ENCODE data around the gene BABAM2. TPM values are rescaled to one million over a fixed set of nuclear protein-coding genes. Genes with fewer than 3 reads are reported as not detected.
"Not testable (repeated sequence)": the region's sequence is repeated elsewhere in the genome, so short reads cannot be mapped to it uniquely, and the experiment has no call there.

Gene BABAM2
- total RNA-seq, 1 donor from 2014 or later: 37.1 TPM

DNA sequence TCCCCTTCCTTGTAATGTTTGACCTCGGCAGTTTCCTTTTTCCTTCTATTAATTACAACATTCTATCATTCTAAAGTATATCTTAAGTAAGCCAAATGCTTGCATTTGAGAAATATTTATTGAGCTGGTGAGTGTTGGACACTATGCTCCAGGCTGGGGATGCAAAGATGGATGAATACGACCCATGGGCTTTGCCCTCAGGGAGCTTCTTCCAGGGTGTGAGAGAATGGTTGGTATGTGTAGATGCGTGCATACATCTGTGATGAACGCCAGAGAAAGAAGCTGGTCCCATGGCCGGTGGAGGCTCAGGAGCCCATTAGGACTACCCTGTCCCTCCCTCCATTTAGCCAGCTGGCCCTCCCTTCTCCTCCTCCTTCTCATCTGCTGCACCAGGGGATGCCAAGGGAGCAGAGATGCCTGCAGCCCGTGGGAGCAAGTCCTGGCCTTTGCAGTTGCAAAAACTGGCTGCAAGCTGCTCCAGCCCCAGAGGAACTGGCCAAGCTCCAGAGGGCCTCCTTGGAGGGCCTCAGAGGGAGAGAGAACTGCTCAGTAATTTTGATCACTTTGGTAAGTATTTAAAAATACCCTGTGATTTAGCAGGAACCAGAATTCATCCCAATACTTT lies 436.5 kb downstream of the BABAM2 start:
- no peak overlapping the region for H3K4me3 Mint-ChIP-seq (ENCODE audit: low read depth)
- H3K4me1 Mint-ChIP-seq (ENCODE audit: low read depth): peaks cover 19% of the 10 kb centered on the region
- no peak overlapping the region for H3K27ac Mint-ChIP-seq
- peaks cover 3% of the 10 kb centered on the region for H3K27me3 Mint-ChIP-seq
- H3K36me3 Mint-ChIP-seq (ENCODE audit: insufficient read depth): peaks cover 9% of the 10 kb centered on the region
- no peak for DNase-seq (ENCODE audit: low spot score, unreplicated experiment)
- H3K9me3 Mint-ChIP-seq (ENCODE audit: low read depth): no peaks in the 10 kb centered on the region
- TF ChIP-seq, protein P1, sequence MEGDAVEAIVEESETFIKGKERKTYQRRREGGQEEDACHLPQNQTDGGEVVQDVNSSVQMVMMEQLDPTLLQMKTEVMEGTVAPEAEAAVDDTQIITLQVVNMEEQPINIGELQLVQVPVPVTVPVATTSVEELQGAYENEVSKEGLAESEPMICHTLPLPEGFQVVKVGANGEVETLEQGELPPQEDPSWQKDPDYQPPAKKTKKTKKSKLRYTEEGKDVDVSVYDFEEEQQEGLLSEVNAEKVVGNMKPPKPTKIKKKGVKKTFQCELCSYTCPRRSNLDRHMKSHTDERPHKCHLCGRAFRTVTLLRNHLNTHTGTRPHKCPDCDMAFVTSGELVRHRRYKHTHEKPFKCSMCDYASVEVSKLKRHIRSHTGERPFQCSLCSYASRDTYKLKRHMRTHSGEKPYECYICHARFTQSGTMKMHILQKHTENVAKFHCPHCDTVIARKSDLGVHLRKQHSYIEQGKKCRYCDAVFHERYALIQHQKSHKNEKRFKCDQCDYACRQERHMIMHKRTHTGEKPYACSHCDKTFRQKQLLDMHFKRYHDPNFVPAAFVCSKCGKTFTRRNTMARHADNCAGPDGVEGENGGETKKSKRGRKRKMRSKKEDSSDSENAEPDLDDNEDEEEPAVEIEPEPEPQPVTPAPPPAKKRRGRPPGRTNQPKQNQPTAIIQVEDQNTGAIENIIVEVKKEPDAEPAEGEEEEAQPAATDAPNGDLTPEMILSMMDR (IDR thresholded peaks at IDR 0.05; ENCODE audit: unreplicated experiment): no peak

DNA sequence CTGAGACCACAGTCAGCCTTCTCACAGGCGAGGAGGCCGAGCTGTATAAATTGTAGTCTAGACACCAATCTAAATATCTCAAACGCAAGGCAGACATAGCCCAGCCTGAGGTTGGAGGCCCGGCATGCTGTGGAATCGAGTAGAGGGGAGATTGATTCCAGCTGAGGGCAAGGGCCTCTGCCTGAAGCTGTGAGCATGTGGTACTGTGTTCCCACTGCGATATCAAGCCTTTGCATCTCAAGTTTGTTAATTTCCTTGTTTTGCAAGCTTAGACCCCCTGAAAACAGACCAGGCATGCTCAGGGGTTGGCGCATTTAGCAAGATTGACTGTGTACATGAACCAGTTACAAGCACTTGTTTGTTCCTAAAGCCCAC lies 437.0 kb downstream of the BABAM2 start:
- peaks cover 9% of the 10 kb centered on the region for H3K36me3 Mint-ChIP-seq (ENCODE audit: insufficient read depth)
- H3K4me1 Mint-ChIP-seq (ENCODE audit: low read depth): peaks cover 19% of the 10 kb centered on the region
- H3K27ac Mint-ChIP-seq: no peak overlapping the region
- DNase-seq (ENCODE audit: low spot score, unreplicated experiment): no peak
- no peaks in the 10 kb centered on the region for H3K9me3 Mint-ChIP-seq (ENCODE audit: low read depth)
- peaks cover 3% of the 10 kb centered on the region for H3K27me3 Mint-ChIP-seq
- TF ChIP-seq, protein P1 (IDR thresholded peaks at IDR 0.05; ENCODE audit: unreplicated experiment): no peak
- no peak overlapping the region for H3K4me3 Mint-ChIP-seq (ENCODE audit: low read depth)

DNA sequence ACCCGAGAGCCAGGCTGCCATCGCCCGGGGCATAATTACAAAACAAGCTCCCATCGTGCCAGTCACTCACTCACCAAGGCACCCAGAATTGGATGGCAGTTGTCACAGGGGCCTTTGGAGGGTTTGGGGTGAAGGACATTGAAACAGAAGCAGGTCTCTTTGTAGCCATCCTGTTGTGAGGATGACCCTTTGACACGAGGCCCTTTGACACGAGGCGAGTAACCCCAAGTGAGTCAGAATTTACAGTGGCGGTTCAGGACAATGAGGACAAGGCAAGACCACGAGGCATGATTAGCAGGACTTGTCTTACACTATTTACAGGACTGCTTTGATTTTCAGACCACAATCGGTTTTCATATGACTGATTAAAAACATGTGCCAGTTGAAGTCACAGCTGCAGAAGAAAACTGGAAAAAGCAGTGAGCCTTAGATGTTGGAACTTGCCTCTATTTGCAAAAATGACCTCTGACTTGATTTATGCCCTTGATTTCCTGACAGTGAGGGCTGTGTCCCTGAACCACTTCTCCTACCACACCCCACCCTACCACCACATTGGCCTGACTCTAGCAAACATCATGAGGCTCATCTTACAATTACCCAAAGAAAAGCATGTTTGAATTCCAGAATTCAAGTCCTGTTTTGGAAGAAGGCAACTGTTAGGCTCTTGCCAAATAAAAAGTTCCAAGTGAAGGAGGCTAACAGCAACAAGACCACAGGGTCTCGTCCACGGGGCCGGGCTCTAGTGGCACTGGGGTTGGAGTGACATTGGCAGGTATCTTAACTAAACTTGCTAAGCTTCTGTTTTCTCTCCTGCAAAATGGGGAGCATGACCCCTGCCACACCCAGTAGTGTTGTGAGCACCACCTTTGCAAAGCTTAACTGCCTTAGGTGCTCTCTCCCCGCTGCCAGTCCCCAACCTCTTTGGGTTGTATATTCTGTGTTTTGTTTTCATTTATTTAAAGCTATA lies 437.7 kb downstream of the BABAM2 start:
- peaks cover 9% of the 10 kb centered on the region for H3K36me3 Mint-ChIP-seq (ENCODE audit: insufficient read depth)
- H3K27ac Mint-ChIP-seq: no peak overlapping the region
- no peak for DNase-seq (ENCODE audit: low spot score, unreplicated experiment)

DNA sequence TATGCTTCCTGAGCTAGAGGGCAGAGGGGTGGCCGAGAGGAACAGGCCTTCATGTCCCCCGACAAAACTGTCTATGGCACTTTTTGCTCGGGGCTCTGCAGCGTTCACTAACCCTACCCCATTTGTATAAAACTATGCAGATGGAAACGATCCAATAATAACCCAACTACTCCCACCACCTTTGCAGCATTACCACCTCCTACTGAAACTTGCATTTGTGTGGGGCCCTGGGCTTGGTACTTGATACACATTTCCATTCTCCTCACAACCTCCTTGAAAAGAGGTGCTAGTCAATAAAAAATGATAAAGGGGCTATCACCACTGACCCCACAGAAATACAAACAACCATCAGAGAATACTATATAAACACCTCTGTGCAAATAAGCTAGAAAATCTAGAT lies 438.7 kb downstream of the BABAM2 start:
- H3K36me3 Mint-ChIP-seq (ENCODE audit: insufficient read depth): peaks cover 9% of the 10 kb centered on the region
- no peaks in the 10 kb centered on the region for H3K9me3 Mint-ChIP-seq (ENCODE audit: low read depth)
- H3K27ac Mint-ChIP-seq: peak overlapping the region; percentile 50
- TF ChIP-seq, protein P1 (IDR thresholded peaks at IDR 0.05; ENCODE audit: unreplicated experiment): no peak
- H3K27me3 Mint-ChIP-seq: no peaks in the 10 kb centered on the region
- peaks cover 23% of the 10 kb centered on the region for H3K4me1 Mint-ChIP-seq (ENCODE audit: low read depth)
- DNase-seq (ENCODE audit: low spot score, unreplicated experiment): no peak
- peak overlapping the region; percentile 37 for H3K4me3 Mint-ChIP-seq (ENCODE audit: low read depth)

More for the DNA sequence above, 437.7 kb downstream of the BABAM2 start:
- Mint-ChIP-seq H3K4me3 (ENCODE audit: low read depth) (no peak overlapping the region), H3K4me1 (ENCODE audit: low read depth) (peaks cover 19% of the 10 kb centered on the region), H3K27me3 (no peaks in the 10 kb centered on the region), H3K9me3 (ENCODE audit: low read depth) (no peaks in the 10 kb centered on the region)
- TF ChIP-seq, protein P1 (IDR thresholded peaks at IDR 0.05; ENCODE audit: unreplicated experiment): no peak

DNA sequence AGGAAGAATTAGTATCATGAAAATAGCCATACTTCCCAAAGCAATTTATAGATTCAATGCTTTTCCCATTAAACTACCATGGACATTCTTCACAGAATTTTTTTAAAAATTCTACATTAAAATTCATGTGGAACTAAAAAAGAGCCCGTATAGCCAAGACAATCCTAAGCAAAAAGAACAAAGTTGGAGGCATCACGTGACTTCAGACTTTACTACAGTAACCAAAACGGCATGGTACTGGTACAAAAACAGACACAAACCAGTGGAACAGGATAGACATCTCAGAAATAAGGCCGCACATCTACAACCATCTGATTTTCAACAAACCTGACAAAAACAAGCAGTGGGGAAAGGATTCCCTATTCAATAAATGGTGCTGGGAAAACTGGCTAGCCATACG lies 440.2 kb downstream of the BABAM2 start:
- H3K36me3 Mint-ChIP-seq (ENCODE audit: insufficient read depth); H3K27ac Mint-ChIP-seq; H3K27me3 Mint-ChIP-seq; H3K9me3 Mint-ChIP-seq (ENCODE audit: low read depth); H3K4me3 Mint-ChIP-seq (ENCODE audit: low read depth); DNase-seq (ENCODE audit: low spot score, unreplicated experiment): not testable (repeated sequence)
- H3K4me1 Mint-ChIP-seq (ENCODE audit: low read depth): peaks cover 20% of the 10 kb centered on the region

DNA sequence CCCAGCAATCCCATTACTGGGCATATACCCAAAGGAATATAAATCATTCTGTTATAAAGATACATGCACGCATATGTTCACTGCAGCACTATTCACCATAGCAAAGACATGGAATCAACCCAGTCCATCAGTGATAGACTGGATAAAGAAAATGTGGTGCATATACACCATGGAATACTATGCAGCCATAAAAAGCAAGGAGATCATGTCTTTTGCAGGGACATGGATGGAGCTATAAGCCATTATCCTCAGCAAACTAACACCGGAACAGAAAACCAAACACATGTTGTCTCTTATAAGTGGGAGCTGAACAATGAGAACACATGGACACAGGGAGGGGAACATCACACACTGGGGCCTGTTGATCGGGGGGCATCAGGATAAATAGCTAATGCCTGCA lies 441.3 kb downstream of the BABAM2 start:
- H3K4me3 Mint-ChIP-seq (ENCODE audit: low read depth): not testable (repeated sequence)

More for the DNA sequence above, 441.3 kb downstream of the BABAM2 start:
- DNase-seq (ENCODE audit: low spot score, unreplicated experiment); H3K27ac Mint-ChIP-seq; H3K27me3 Mint-ChIP-seq; H3K9me3 Mint-ChIP-seq (ENCODE audit: low read depth): not testable (repeated sequence)
- Mint-ChIP-seq H3K4me1 (ENCODE audit: low read depth) (peaks cover 20% of the 10 kb centered on the region), H3K36me3 (ENCODE audit: insufficient read depth) (peaks cover 10% of the 10 kb centered on the region)

Measured in progenitor cell of endocrine pancreas (in vitro differentiated cells).